NT2/D1 (cell line): ENCODE data around the gene KIF16B.

Experiments used
- SUZ12 ChIP-seq: IDR thresholded peaks from 2 replicates; pipeline ENCODE4 v1.6.1; 2011; ENCODE audit not compliant: insufficient read length, insufficient read depth; ENCODE audit errors: extremely low read depth
- YY1 ChIP-seq: IDR thresholded peaks from 2 replicates; pipeline ENCODE4 v1.6.1; 2011; ENCODE audit not compliant: insufficient read length, insufficient read depth
- ZNF274 ChIP-seq: IDR thresholded peaks from 2 replicates; pipeline ENCODE4 v1.6.1; 2011; ENCODE audit warnings: mild to moderate bottlenecking, low read depth, low read length

DNA sequence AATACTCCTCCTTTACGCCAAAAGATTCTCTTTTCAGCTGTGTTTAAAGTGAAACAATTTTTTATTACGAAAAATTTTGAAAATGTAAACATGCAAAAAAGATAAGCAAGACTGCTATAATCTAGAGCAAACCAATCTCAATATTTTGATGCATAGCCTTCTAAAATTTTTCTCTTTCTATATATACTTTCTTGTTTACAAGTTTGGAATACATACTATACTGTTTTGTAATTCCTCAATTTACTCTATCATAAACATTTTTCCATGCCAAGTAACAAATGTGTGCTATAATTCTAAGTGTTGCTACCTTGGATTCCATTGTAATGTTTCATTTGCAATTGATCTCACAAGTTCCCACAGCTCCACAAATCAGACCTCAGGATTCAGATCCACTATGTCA is 43.1 kb upstream of the KIF16B start:
- TF ChIP-seq YY1 (no peak), SUZ12 (no peak), ZNF274 (no peak)
